PFSK-1 (cell line): ENCODE data around the gene HAGHL.

Experiments used
- POLR2AphosphoS5 ChIP-seq: IDR thresholded peaks from 2 replicates; pipeline ENCODE4 v1.6.1; 2012; ENCODE audit warnings: low read depth, mild to moderate bottlenecking, control low read depth, low read length, moderate library complexity
- SIN3A ChIP-seq: IDR thresholded peaks from 2 replicates; pipeline ENCODE4 v1.6.1; 2012; ENCODE audit warnings: mild to moderate bottlenecking, low read length, moderate library complexity, borderline replicate concordance; ENCODE audit not compliant: insufficient read depth
- TAF1 ChIP-seq: IDR thresholded peaks from 2 replicates; pipeline ENCODE4 v1.6.1; 2012; ENCODE audit warnings: low read length, control low read depth, borderline replicate concordance; ENCODE audit not compliant: insufficient read depth

GRCh38 chr16:769184-769784, 42.4 kb downstream of the HAGHL start:
- TF ChIP-seq TAF1 = no peak
- no peak for TF ChIP-seq POLR2AphosphoS5
- TF ChIP-seq SIN3A = no peak
